HepG2 (cell line): ENCODE measurements around the gene IRX3. TPM values are rescaled to one million over a fixed set of nuclear protein-coding genes. Genes with fewer than 3 reads are reported as not detected.

ENCODE experiments used
- ELF3 ChIP-seq: IDR thresholded peaks from 2 replicates; pipeline ENCODE4 v1.6.1; 2016; ENCODE audit warnings: missing genetic modification reagents, missing compliant biosample characterization
- IKZF1 ChIP-seq: fragments of 450-650 bp; IDR thresholded peaks from 2 replicates; pipeline ENCODE4 v1.7.1; 2016
- POLR2G ChIP-seq: fragments of 200-400 bp; formaldehyde crosslinking; IDR thresholded peaks from 2 replicates; pipeline ENCODE4 v1.6.1; 2018; ENCODE audit warnings: mild to moderate bottlenecking, low read depth, low read length, moderate library complexity
- SUZ12 ChIP-seq: fragments of 150-350 bp; IDR thresholded peaks from 2 replicates; pipeline ENCODE4 v1.6.1; 2014; ENCODE audit warnings: low read depth, low read length
- TBX2 ChIP-seq: sonication (generic); formaldehyde crosslinking; IDR thresholded peaks from 2 replicates; pipeline ENCODE4 v1.5.0; 2020; ENCODE audit warnings: missing genetic modification reagents, mild to moderate bottlenecking, borderline replicate concordance
- ZBTB7A ChIP-seq: sonication (generic); formaldehyde crosslinking; IDR thresholded peaks from 2 replicates; pipeline ENCODE4 v1.8.0; 2022; ENCODE audit warnings: mild to moderate bottlenecking, missing genetic modification reagents
- ZNF782 ChIP-seq: sonication (generic); formaldehyde crosslinking; IDR thresholded peaks from 2 replicates; pipeline ENCODE4 v1.4.0; 2020; ENCODE audit warnings: missing genetic modification reagents, mild to moderate bottlenecking, borderline replicate concordance
- ZSCAN30 ChIP-seq: sonication (generic); formaldehyde crosslinking; IDR thresholded peaks from 2 replicates; pipeline ENCODE4 v1.5.0; 2020; ENCODE audit warnings: mild to moderate bottlenecking, missing genetic modification reagents
- polyA plus RNA-seq, 8 experiments: library from polyadenylated mRNA; depleted of rRNA in 3 of 8; stranded (reverse) in 7 of 8; unstranded in 1 of 8; fragments of >200 nt; fragmentation: Illumina TruSeq in 4 of 8; extraction: Trizol in 4 of 8; gene quantifications; 2 replicates each; pipeline versions ENCODE4 v1.2.1 to v1.2.3, GENCODE V29; 2011 to 2016; ENCODE audit warnings: low read depth in 4 of 8, missing spikeins in 1 of 8, mixed read lengths in 1 of 8; ENCODE audit not compliant: insufficient read depth in 1 of 8
- total RNA-seq, 5 experiments: library from RNA; depleted of rRNA; stranded (reverse); fragments of >200 nt; fragmentation: Illumina TruSeq; extraction: Trizol; gene quantifications; 2 replicates each; pipeline ENCODE4 v1.2.3, GENCODE V29; 2016; ENCODE audit warnings: low read depth in 1 of 5
- TF ChIP-seq, protein P1 (sequence below): IDR thresholded peaks from 2 replicates; pipeline ENCODE4 v1.6.1; 2016; ENCODE audit warnings: low read depth
- TF ChIP-seq, protein P2 (sequence below): IDR thresholded peaks from 2 replicates; pipeline ENCODE4 v1.6.1; 2016; ENCODE audit warnings: low read depth, missing genetic modification reagents, missing compliant biosample characterization
- TF ChIP-seq, protein P3 (sequence below): sonication (generic); formaldehyde crosslinking; IDR thresholded peaks from 2 replicates; pipeline ENCODE4 v1.4.0; 2020; ENCODE audit warnings: missing genetic modification reagents
- TF ChIP-seq, protein P4 (sequence below): sonication (generic); formaldehyde crosslinking; IDR thresholded peaks from 2 replicates; pipeline ENCODE4 v1.4.0; 2020; ENCODE audit warnings: mild to moderate bottlenecking, missing genetic modification reagents
- TF ChIP-seq, protein P5 (sequence below): sonication (generic); formaldehyde crosslinking; IDR thresholded peaks from 2 replicates; pipeline ENCODE4 v1.8.1; 2023; ENCODE audit warnings: missing genetic modification reagents, mild to moderate bottlenecking, borderline replicate concordance
- TF ChIP-seq, protein P6 (sequence below): sonication (generic); formaldehyde crosslinking; IDR thresholded peaks from 2 replicates; pipeline ENCODE4 v1.5.0; 2020; ENCODE audit warnings: missing genetic modification reagents

Gene IRX3
- total and polyA plus RNA-seq, 2 of the 13 experiments (the other 11 are each of a cell fraction or from before 2014, with no cell fraction given) = 9.2 to 16.4 TPM

DNA sequence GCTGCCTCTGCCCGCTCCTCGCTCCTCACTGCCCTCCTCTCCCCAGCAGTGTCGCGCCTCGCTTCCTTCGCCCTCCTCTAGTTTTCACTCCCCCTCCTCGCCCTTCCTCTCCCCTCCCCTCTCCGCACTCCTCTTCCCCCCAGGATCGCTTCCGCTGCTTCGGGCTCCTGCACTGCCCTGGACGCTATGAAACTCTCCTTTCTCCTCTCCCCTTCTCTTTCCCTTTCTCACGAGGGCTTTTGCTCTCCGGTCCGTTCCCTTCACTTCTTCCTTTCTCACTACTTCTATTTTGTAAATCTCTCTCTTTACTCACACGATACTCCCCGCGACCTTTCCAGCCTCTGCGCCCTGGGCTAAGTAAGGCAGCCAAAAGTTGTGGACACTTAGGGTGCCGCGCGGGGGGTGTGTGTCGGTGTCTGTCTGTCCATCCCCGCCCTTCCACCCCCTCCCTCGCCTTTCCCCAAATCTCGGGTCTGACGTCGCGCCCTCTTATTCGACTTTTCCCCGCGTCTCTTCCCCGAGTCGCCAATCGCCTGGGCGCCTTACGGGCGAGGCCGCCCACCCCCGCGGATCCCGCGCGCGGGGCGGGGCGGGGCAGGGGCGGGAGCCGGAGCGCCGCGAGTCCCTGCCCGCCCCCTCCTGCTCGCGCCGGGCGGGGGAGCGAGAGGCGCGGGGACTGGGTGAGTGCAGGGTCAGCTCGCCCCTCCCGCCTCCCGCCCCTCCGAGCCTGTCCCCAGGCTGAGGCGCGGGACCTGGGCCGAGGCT, at the start of gene IRX3 (continued):
- TF ChIP-seq, protein P1, sequence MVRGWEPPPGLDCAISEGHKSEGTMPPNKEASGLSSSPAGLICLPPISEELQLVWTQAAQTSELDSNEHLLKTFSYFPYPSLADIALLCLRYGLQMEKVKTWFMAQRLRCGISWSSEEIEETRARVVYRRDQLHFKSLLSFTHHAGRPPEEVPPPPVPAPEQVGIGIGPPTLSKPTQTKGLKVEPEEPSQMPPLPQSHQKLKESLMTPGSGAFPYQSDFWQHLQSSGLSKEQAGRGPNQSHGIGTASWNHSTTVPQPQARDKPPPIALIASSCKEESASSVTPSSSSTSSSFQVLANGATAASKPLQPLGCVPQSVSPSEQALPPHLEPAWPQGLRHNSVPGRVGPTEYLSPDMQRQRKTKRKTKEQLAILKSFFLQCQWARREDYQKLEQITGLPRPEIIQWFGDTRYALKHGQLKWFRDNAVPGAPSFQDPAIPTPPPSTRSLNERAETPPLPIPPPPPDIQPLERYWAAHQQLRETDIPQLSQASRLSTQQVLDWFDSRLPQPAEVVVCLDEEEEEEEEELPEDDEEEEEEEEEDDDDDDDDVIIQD = peak; percentile 59; the same call in 1 of the 2 replicates
- TF ChIP-seq TBX2 (CRISPR knock-in tag) (peak; percentile 78), POLR2G (peak; percentile 69), ELF3 (CRISPR knock-in tag) (0 out of 2 replicates have a peak, but pooled peaks have one; percentile 18), ZBTB7A (no peak), SUZ12 (no peak), IKZF1 (no peak), ZNF782 (CRISPR knock-in tag) (no peak), ZSCAN30 (CRISPR knock-in tag) (no peak)
- TF ChIP-seq, protein P2, sequence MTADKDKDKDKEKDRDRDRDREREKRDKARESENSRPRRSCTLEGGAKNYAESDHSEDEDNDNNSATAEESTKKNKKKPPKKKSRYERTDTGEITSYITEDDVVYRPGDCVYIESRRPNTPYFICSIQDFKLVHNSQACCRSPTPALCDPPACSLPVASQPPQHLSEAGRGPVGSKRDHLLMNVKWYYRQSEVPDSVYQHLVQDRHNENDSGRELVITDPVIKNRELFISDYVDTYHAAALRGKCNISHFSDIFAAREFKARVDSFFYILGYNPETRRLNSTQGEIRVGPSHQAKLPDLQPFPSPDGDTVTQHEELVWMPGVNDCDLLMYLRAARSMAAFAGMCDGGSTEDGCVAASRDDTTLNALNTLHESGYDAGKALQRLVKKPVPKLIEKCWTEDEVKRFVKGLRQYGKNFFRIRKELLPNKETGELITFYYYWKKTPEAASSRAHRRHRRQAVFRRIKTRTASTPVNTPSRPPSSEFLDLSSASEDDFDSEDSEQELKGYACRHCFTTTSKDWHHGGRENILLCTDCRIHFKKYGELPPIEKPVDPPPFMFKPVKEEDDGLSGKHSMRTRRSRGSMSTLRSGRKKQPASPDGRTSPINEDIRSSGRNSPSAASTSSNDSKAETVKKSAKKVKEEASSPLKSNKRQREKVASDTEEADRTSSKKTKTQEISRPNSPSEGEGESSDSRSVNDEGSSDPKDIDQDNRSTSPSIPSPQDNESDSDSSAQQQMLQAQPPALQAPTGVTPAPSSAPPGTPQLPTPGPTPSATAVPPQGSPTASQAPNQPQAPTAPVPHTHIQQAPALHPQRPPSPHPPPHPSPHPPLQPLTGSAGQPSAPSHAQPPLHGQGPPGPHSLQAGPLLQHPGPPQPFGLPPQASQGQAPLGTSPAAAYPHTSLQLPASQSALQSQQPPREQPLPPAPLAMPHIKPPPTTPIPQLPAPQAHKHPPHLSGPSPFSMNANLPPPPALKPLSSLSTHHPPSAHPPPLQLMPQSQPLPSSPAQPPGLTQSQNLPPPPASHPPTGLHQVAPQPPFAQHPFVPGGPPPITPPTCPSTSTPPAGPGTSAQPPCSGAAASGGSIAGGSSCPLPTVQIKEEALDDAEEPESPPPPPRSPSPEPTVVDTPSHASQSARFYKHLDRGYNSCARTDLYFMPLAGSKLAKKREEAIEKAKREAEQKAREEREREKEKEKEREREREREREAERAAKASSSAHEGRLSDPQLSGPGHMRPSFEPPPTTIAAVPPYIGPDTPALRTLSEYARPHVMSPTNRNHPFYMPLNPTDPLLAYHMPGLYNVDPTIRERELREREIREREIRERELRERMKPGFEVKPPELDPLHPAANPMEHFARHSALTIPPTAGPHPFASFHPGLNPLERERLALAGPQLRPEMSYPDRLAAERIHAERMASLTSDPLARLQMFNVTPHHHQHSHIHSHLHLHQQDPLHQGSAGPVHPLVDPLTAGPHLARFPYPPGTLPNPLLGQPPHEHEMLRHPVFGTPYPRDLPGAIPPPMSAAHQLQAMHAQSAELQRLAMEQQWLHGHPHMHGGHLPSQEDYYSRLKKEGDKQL (CRISPR knock-in tag) = no peak
- TF ChIP-seq, protein P3, sequence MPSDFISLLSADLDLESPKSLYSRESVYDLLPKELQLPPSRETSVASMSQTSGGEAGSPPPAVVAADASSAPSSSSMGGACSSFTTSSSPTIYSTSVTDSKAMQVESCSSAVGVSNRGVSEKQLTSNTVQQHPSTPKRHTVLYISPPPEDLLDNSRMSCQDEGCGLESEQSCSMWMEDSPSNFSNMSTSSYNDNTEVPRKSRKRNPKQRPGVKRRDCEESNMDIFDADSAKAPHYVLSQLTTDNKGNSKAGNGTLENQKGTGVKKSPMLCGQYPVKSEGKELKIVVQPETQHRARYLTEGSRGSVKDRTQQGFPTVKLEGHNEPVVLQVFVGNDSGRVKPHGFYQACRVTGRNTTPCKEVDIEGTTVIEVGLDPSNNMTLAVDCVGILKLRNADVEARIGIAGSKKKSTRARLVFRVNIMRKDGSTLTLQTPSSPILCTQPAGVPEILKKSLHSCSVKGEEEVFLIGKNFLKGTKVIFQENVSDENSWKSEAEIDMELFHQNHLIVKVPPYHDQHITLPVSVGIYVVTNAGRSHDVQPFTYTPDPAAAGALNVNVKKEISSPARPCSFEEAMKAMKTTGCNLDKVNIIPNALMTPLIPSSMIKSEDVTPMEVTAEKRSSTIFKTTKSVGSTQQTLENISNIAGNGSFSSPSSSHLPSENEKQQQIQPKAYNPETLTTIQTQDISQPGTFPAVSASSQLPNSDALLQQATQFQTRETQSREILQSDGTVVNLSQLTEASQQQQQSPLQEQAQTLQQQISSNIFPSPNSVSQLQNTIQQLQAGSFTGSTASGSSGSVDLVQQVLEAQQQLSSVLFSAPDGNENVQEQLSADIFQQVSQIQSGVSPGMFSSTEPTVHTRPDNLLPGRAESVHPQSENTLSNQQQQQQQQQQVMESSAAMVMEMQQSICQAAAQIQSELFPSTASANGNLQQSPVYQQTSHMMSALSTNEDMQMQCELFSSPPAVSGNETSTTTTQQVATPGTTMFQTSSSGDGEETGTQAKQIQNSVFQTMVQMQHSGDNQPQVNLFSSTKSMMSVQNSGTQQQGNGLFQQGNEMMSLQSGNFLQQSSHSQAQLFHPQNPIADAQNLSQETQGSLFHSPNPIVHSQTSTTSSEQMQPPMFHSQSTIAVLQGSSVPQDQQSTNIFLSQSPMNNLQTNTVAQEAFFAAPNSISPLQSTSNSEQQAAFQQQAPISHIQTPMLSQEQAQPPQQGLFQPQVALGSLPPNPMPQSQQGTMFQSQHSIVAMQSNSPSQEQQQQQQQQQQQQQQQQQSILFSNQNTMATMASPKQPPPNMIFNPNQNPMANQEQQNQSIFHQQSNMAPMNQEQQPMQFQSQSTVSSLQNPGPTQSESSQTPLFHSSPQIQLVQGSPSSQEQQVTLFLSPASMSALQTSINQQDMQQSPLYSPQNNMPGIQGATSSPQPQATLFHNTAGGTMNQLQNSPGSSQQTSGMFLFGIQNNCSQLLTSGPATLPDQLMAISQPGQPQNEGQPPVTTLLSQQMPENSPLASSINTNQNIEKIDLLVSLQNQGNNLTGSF (CRISPR knock-in tag) = no peak; the same call in 1 of the 2 replicates
- TF ChIP-seq, protein P4, sequence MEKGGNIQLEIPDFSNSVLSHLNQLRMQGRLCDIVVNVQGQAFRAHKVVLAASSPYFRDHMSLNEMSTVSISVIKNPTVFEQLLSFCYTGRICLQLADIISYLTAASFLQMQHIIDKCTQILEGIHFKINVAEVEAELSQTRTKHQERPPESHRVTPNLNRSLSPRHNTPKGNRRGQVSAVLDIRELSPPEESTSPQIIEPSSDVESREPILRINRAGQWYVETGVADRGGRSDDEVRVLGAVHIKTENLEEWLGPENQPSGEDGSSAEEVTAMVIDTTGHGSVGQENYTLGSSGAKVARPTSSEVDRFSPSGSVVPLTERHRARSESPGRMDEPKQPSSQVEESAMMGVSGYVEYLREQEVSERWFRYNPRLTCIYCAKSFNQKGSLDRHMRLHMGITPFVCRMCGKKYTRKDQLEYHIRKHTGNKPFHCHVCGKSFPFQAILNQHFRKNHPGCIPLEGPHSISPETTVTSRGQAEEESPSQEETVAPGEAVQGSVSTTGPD (CRISPR knock-in tag) = no peak
- TF ChIP-seq, protein P5, sequence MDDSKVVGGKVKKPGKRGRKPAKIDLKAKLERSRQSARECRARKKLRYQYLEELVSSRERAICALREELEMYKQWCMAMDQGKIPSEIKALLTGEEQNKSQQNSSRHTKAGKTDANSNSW = no peak
- TF ChIP-seq, protein P6, sequence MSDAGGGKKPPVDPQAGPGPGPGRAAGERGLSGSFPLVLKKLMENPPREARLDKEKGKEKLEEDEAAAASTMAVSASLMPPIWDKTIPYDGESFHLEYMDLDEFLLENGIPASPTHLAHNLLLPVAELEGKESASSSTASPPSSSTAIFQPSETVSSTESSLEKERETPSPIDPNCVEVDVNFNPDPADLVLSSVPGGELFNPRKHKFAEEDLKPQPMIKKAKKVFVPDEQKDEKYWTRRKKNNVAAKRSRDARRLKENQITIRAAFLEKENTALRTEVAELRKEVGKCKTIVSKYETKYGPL (CRISPR knock-in tag) = no peak
